Kidney capillary endothelial cell (primary cell): ENCODE measurements around the gene PSMD13.

Experiments
- DNase-seq: peaks from one replicate; pipeline ENCODE4 v3.0.0-alpha.2; 2018; ENCODE audit warnings: low spot score

PSMD13 gene

GRCh38 chr11:204587-205109, 32.1 kb upstream of the PSMD13 start:
- no peak for DNase-seq

GRCh38 chr11:205221-206001, 31.4 kb upstream of the PSMD13 start:
- DNase-seq, result no peak

GRCh38 chr11:206002-206384, 30.8 kb upstream of the PSMD13 start:
- no peak for DNase-seq

GRCh38 chr11:206526-207207, 30.1 kb upstream of the PSMD13 start:
- peak; percentile 34 for DNase-seq

- peak; percentile 99 for DNase-seq
These were observed 29.4 kb upstream of the PSMD13 start, which contains the start of the genes BET1L and RIC8A for GRCh38 chr11:207208-207862. Gene BET1L (minus strand): TSS chr11:207399. CDS start chr11:207321, 78 bp downstream. Gene RIC8A (plus strand): TSS chr11:207708. CDS start chr11:208855, 1,147 bp downstream.

GRCh38 chr11:207863-208180, 29.0 kb upstream of the PSMD13 start:
- peak; percentile 59 for DNase-seq

GRCh38 chr11:208181-208916, 28.4 kb upstream of the PSMD13 start:
- peak; percentile 54 for DNase-seq

- DNase-seq, result peak; percentile 10
These were observed 27.9 kb upstream of the PSMD13 start for GRCh38 chr11:208917-209260.

- peak; percentile 18 for DNase-seq
These were observed 27.3 kb upstream of the PSMD13 start for GRCh38 chr11:209275-210121.

- DNase-seq, result peak; percentile 46
These were observed 26.5 kb upstream of the PSMD13 start for GRCh38 chr11:210122-210802.

GRCh38 chr11:210803-211180, 26.0 kb upstream of the PSMD13 start:
- DNase-seq, result no peak

GRCh38 chr11:211295-211694, 25.5 kb upstream of the PSMD13 start:
- DNase-seq, result no peak

- DNase-seq, result no peak
These were observed 25.0 kb upstream of the PSMD13 start for GRCh38 chr11:211741-212140.

GRCh38 chr11:212150-213100, 24.4 kb upstream of the PSMD13 start:
- DNase-seq, result no peak

GRCh38 chr11:213111-213510, 23.7 kb upstream of the PSMD13 start:
- no peak for DNase-seq

- no peak for DNase-seq
These were observed 22.7 kb upstream of the PSMD13 start for GRCh38 chr11:214083-214482.

GRCh38 chr11:215581-216037, 21.2 kb upstream of the PSMD13 start:
- no peak for DNase-seq

- no peak for DNase-seq
These were observed 20.4 kb upstream of the PSMD13 start for GRCh38 chr11:216081-216974.
